Fibroblast of mammary gland (primary cell): ENCODE results near the gene MDFI.

Experiments used
- DNase-seq: peaks from one replicate; pipeline ENCODE4 v3.0.0-alpha.2; 2010; ENCODE audit warnings: low read depth
- H3K4me3 ChIP-seq: 2 replicates; pipeline ENCODE4 v1.5.1; 2011; ENCODE audit warnings: low read depth, mild to moderate bottlenecking, low read length, moderate library complexity; ENCODE audit not compliant: control insufficient read depth
- TF ChIP-seq, protein P1 (sequence below): conservative IDR thresholded peaks from 2 replicates; pipeline ENCODE4 v1.5.1; 2011; ENCODE audit warnings: low read depth, low read length, inconsistent platforms; ENCODE audit not compliant: control insufficient read depth, insufficient read depth

Gene MDFI

DNA sequence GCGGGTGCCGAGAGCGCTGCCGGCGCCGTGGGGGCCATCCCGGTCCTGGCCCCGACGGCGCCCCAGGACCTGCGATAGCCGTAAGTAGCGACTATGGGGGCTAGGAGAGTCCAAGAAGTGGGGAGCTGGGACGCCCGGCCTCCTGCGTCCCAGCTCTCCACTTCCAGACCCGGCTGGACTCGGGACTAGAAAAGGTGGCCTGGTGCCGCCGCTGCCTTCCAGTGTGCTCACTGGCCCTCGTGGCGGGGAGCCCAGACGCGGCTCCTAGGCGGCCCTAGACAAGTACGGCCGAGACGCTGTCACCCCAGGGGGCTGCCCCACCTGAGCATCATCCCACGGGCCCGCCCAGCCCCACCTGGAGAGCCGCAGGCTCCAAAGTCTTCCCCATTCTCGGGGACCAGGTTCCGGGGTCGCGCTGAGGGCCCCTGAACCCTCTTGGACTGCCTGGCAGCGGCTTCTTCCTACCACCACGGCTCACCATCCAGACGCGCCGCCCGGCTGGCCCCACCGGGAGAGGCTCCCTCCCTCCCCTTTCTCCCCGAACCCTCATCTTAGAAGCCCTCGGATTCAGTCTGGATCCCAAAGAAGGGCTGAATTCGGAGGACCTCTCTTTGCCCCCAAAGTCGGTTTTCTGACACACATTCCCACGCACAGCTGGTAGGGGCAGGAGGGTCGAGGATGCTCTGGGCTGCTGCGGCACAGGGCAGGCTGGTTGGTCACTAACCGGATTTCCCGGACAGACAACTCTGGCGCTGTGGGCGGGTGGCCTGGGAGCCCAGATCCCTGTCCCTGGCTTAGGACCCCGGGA lies 870 bp upstream of the MDFI start:
- H3K4me3 ChIP-seq, result no peak overlapping the region
- no peak for DNase-seq
- TF ChIP-seq, protein P1, sequence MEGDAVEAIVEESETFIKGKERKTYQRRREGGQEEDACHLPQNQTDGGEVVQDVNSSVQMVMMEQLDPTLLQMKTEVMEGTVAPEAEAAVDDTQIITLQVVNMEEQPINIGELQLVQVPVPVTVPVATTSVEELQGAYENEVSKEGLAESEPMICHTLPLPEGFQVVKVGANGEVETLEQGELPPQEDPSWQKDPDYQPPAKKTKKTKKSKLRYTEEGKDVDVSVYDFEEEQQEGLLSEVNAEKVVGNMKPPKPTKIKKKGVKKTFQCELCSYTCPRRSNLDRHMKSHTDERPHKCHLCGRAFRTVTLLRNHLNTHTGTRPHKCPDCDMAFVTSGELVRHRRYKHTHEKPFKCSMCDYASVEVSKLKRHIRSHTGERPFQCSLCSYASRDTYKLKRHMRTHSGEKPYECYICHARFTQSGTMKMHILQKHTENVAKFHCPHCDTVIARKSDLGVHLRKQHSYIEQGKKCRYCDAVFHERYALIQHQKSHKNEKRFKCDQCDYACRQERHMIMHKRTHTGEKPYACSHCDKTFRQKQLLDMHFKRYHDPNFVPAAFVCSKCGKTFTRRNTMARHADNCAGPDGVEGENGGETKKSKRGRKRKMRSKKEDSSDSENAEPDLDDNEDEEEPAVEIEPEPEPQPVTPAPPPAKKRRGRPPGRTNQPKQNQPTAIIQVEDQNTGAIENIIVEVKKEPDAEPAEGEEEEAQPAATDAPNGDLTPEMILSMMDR, result no peak

DNA sequence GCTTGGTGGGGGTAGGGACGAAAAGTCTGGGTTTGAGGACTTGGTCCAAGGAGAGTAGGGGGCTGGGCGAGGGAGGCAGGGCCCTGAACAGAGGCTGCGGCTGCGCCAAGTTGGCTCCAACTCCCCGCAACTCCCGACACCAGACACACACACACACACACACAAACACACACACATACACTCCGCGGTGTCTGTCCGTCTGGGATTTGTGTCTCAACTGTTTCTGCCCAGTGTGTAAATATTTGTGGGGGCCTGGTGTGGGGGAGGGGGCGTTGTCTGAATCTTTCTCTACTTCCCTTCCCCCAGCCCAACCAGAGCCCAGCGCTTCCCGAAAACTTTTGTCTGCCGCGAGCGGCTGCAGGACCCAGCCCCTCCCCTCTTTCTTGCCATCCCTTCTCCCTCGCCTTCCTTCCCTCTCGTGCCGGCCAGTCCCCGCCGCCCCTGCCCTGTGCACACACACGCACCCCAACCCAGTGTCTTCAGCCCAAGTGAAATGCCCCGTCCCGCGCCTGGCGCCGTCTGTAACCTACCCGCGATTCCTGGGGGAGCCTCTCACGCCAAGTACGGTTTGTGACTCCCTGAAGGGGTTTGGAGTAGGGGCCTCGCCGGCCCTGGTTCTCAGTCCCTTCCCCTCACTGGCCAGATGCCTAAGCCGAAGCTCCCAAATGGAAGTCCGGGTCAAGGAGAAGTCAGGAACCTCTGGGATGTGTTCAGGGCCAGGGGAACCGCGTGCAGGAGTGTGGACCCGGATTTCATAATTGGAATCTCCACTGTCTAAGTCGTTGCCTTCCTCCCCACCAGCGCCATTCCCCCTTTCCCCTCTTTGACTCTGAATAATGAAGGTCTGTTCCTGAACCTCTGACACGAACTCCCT lies 904 bp downstream of the MDFI start:
- no peak for DNase-seq
- TF ChIP-seq, protein P1, result no peak
- no peak overlapping the region for H3K4me3 ChIP-seq

DNA sequence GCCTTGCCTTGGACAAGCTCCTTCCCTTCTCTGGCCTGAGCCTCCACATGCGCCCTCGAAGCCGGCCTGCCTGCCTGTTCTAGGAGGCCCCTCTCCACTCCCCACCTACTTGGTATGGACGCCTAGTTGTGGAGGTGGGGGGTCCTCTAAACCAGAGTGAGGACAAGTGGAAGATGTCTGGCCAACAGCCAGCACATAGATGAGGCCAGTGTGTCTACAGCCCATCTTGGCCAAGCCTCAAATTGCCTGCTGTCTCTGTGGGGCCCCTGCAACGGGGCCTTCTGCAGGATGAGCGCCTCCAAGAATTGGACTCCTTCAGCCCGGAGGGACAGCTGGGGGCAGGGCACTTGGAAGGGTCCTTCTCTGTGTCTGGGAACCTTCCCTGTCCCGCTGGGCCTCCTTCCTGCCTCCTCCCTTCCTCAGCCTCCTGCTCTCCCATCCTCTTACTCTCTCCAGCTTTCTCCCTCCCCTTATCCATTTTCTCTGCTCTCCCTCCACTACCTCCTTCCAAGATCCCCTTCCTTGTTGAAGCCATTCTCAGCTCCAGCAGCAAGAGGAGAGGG lies 1.6 kb downstream of the MDFI start:
- DNase-seq, result no peak
- no peak overlapping the region for H3K4me3 ChIP-seq
- TF ChIP-seq, protein P1, result no peak

DNA sequence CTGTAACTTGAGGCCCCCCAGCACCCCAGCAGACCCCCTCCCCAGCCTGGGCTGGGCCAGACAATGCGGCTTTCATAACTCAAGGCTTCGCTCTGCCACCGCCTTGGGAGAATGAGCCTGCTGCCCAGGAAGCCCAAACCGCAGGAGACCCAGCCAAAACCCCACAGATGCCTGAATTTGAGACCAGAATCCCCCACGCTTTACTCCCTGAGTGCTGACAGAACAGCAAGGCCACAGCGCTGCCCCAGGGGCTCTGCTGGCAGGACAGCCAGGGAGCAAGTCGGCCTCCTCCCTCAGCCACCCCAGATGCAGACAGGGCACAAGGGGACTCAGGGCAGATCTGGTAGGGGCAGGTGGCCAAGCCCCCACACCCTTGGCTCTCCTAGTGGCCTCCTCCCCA lies 2.2 kb downstream of the MDFI start:
- H3K4me3 ChIP-seq, result no peak overlapping the region
- no peak for DNase-seq
- TF ChIP-seq, protein P1, result no peak

DNA sequence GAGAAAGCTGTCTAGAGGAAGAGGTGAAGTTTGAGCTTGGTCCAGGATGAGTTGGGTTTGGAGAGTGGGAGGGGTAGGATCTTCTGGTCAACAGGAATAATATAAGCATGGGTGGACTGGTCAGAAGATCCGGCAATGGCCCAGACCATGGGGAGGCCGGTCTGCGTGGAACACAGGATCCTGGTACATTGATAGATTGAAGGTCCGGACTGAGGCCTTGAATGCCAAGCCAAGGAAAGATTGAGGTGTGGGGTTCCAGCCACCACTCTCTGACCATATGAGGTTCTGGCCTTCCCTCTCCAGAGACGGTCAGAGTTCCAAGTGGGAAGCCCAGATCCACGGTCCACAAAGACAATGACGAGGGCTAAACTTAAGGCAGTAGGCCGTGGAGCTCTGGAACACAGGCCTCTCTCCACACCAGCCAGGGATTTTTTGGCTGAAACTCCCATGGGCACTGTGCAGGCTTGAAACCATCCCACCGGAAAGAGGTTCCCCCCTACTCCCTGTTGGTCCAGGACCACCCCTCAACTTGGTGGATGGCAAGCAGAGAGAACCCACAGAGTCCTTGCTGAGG lies 3.2 kb downstream of the MDFI start:
- no peak for DNase-seq
- H3K4me3 ChIP-seq, result no peak overlapping the region

More for the DNA sequence above, 3.2 kb downstream of the MDFI start:
- TF ChIP-seq, protein P1, result no peak
